Measurements from ENCODE around the gene EPHB2.

EPHB2 gene

DNA sequence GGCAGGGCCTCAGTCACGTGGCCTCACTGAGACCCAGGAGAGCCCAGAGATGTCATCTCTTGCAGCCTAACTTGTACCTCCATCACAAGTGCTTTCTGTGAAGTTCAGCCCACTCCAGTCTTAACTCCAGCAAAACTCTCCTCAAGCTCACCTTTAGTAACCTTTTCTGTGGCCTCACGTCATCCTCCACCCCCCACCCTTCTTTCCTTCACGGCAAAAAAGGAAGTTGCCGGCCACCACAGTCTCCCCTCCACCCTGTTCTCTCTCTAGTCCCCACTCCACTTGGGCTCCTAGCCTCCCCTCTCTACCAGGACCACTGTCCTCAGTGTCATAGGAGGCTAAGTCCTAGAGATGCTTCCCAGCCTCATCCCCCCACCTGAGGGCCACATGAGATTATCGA lies 155.1 kb downstream of the EPHB2 start:
- H3K4me3 ChIP-seq (replicated peaks; ENCODE audit: low read depth, low read length): no peak overlapping the region
- TF ChIP-seq, protein P1, sequence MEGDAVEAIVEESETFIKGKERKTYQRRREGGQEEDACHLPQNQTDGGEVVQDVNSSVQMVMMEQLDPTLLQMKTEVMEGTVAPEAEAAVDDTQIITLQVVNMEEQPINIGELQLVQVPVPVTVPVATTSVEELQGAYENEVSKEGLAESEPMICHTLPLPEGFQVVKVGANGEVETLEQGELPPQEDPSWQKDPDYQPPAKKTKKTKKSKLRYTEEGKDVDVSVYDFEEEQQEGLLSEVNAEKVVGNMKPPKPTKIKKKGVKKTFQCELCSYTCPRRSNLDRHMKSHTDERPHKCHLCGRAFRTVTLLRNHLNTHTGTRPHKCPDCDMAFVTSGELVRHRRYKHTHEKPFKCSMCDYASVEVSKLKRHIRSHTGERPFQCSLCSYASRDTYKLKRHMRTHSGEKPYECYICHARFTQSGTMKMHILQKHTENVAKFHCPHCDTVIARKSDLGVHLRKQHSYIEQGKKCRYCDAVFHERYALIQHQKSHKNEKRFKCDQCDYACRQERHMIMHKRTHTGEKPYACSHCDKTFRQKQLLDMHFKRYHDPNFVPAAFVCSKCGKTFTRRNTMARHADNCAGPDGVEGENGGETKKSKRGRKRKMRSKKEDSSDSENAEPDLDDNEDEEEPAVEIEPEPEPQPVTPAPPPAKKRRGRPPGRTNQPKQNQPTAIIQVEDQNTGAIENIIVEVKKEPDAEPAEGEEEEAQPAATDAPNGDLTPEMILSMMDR (IDR thresholded peaks at IDR 0.05; ENCODE audit: low read length, missing control alignments): no peak
- DNase-seq (ENCODE audit: low read depth): no peak

DNA sequence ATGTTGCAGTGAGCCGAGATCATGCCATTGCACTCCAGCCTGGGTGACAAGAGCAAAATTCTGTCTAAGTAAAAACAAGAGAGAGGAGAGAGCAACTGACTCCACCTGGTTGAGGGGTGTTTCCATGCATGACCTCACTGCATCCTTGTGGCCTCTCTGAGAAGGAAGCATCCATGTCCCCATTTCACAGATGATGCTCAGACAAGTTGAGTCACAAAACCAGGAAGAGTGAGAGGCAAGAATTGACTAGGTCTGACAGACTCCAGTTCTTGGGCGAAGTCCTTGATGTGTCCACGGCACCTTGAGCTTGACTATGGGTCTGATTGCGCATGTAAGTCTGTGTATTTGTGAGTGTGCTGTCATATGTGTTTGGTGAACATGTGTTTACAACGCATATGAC lies 156.2 kb downstream of the EPHB2 start:
- TF ChIP-seq, protein P1 (IDR thresholded peaks at IDR 0.05; ENCODE audit: low read length, missing control alignments): no peak
- H3K4me3 ChIP-seq (replicated peaks; ENCODE audit: low read depth, low read length): no peak overlapping the region
- no peak for DNase-seq (ENCODE audit: low read depth)

DNA sequence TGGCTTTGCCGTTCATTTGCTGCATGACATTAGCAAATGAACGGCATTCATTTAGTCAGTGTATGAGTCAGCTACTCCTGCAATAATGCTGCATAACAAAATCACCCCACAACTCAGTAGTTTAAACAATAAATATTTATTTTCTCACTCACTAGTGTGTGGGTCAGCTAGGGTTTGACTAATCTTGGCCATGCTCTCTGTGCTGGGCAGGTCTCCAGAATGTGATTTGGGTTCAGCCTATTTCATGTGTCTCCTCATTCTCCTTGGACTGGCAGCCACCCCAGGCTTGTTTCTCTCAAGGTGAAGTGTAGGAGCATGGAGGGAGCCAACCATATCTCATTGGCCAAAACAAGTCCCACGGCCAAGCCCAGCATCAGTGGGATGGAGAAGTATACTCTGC lies 157.7 kb downstream of the EPHB2 start:
- DNase-seq (ENCODE audit: low read depth): no peak
- H3K4me3 ChIP-seq (replicated peaks; ENCODE audit: low read depth, low read length): no peak overlapping the region
- TF ChIP-seq, protein P1 (IDR thresholded peaks at IDR 0.05; ENCODE audit: low read length, missing control alignments): no peak

DNA sequence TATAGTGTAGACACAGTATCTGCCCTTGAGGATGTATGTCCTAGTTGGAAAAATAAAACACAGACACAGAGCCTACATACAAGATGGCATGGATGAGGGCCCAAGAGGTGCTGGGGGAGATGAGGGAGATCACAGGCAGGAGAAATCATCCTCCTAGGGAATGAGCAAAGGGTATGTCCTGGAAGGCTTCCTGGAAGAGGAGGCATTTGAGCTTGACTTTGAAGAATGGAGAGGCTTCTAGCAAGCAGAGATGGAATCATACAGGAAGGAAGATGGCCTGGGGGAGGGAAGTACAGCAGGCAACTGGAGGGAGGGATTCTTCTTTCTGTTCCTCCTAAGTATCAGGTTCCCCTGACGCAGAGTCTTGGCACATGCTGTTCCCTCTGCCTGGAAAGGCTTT lies 158.7 kb downstream of the EPHB2 start:
- H3K4me3 ChIP-seq (replicated peaks; ENCODE audit: low read depth, low read length): no peak overlapping the region
- TF ChIP-seq, protein P1 (IDR thresholded peaks at IDR 0.05; ENCODE audit: low read length, missing control alignments): no peak
- DNase-seq (ENCODE audit: low read depth): no peak

DNA sequence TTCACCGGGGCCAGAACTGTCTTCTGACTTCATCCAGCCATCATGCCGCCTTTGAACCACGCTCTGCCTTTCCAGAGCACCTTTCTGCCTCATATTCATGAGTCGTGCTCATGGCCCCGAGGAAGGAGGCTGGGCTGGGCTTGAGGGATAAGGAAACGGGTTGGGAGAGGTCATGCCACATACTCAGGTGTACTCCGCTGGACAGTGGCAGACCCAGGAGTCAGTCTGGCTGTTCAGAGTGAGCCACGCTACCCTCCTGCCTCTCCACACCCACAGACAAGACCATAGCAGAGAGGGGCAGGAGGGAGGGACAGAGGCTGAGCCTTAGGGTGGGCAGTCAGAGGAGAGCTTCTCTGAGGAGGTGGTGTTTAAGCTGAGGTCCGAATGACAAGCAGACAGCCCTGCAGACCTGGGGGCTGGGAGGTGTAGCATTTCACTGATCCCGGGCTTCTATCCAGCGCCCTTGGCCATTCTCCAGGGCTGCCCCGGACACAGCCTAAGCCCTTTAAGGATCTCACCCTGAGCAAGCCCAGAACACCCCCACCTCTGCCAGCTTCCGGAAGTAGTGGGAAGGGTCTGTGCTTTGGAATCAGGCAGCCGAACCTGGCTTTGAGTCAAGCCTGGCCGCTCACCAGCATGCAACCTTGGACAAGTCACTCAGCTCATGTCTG lies 159.7 kb downstream of the EPHB2 start:
- peak; percentile 60 for DNase-seq (ENCODE audit: low read depth)
- no peak overlapping the region for H3K4me3 ChIP-seq (replicated peaks; ENCODE audit: low read depth, low read length)
- TF ChIP-seq, protein P1 (IDR thresholded peaks at IDR 0.05; ENCODE audit: low read length, missing control alignments): no peak

DNA sequence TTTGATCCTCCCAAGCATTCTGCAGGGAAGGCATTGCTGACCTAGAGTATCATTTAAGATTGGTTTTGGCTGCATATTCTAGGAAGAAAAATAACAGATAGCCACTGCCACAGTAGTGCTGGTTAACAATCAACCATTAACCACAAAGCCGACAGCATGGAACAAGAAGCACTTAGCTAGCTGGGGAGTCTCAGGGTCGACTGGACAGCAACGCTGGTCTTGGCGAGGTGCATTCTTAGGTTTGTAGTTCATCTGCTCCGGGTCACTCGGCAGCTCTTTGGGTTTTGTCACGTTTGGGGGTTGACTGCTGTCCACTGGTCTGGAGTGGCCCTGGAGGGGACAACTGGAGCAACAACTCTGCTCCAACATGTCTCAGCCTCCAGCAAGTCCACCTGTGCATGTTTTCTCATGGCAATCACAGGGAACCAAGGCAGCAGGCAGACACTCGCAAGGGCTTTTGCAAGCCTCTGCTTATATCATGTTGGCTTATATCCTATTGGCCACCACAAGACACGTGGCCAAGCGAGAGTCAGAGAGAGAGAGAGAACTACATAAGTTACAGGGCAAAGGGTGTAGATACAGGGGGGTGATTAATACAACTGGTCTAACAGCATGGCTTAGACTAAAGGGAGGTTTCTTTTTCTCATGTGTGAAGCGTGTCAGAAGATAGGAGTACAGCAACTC lies 162.5 kb downstream of the EPHB2 start:
- H3K4me3 ChIP-seq (replicated peaks; ENCODE audit: low read depth, low read length): no peak overlapping the region
- DNase-seq (ENCODE audit: low read depth): no peak
- TF ChIP-seq, protein P1 (IDR thresholded peaks at IDR 0.05; ENCODE audit: low read length, missing control alignments): no peak

DNA sequence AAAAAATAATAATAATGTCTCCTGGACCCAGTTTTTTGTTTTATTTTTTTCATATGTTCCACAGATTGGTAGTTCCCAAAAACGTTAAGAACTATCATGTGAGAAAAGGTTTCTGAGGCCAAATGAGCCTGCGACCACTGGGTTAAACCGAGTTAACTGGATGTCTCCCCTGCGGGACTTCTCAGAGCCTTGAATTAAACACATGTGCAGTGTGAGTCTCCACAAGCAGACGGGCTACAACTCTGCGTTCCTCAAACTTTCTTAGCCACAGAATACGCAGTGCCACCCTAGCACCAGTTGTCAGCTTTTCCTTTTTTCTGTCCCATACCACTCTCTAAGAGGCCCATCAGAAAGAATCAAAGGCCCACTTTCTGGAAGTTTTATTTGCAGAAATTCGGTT lies 164.1 kb downstream of the EPHB2 start:
- H3K4me3 ChIP-seq (replicated peaks; ENCODE audit: low read depth, low read length): no peak overlapping the region
- TF ChIP-seq, protein P1 (IDR thresholded peaks at IDR 0.05; ENCODE audit: low read length, missing control alignments): no peak
- DNase-seq (ENCODE audit: low read depth): no peak

Measured in fibroblast of pulmonary artery (primary cell).